ENCODE measurements around the gene FAM13B.

The FAM13B gene

DNA sequence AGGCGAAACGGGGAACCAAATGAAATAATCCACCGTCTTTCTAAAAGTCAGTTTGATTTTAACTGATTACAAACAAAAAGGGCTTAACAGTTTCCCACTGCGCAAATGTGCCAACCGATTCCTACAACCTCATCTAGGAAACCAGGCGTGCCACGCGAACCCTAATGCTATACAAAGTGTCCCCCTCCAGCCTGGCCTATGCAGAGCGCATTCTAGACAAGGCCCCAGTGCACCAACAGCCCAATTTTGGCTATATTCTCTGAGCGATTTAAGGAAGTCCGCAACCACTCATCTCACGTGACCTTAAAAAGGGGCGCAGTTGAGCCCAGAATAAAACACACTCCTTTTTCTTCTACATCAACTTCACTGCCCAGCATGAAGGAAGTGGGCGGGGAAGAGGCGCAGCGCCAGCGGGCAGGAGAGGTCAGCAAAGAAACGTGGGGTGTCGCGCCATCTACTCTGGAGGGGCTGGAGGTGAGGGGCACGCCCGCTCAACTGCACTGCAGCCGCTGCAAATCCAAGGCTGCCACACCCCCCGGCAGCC, 779 bp downstream of the FAM13B start:
- Histone ChIP-seq H3K9ac (ENCODE audit: low read depth, low read length) (peak overlapping the region; percentile 100), H3K4me2 (ENCODE audit: insufficient read depth, low read length) (peak overlapping the region; percentile 97), H3K79me2 (ENCODE audit: insufficient read depth, low read length) (peaks cover 66% of the 10 kb centered on the region), H3K4me3 (ENCODE audit: low read depth in 1 of 2, low read length in 2 of 2) (peak overlapping the region; percentile 91 to 94), H3K27ac (ENCODE audit: low read length) (peak overlapping the region; percentile 98), H3K4me1 (ENCODE audit: insufficient read depth, low read length) (peaks cover 53% of the 10 kb centered on the region), H3K9me3 (ENCODE audit: insufficient read depth, low read length, severe bottlenecking) (no peaks in the 10 kb centered on the region), H2AFZ (ENCODE audit: low read depth, low read length) (peak overlapping the region; percentile 98), H3K27me3 (ENCODE audit: insufficient read depth, low read length, poor library complexity) (no peaks in the 10 kb centered on the region), H4K20me1 (ENCODE audit: insufficient read depth, low read length) (peaks cover 53% of the 10 kb centered on the region), H3K36me3 (ENCODE audit: insufficient read depth, low read length) (peaks cover 4% of the 10 kb centered on the region; the same call in 1 of the 2 replicates)
- TF ChIP-seq, protein P1, sequence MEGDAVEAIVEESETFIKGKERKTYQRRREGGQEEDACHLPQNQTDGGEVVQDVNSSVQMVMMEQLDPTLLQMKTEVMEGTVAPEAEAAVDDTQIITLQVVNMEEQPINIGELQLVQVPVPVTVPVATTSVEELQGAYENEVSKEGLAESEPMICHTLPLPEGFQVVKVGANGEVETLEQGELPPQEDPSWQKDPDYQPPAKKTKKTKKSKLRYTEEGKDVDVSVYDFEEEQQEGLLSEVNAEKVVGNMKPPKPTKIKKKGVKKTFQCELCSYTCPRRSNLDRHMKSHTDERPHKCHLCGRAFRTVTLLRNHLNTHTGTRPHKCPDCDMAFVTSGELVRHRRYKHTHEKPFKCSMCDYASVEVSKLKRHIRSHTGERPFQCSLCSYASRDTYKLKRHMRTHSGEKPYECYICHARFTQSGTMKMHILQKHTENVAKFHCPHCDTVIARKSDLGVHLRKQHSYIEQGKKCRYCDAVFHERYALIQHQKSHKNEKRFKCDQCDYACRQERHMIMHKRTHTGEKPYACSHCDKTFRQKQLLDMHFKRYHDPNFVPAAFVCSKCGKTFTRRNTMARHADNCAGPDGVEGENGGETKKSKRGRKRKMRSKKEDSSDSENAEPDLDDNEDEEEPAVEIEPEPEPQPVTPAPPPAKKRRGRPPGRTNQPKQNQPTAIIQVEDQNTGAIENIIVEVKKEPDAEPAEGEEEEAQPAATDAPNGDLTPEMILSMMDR (IDR thresholded peaks at IDR 0.05; ENCODE audit: borderline replicate concordance, extremely low read depth, low read length, poor library complexity, severe bottlenecking): no peak
- no peak for TF ChIP-seq EZH2 (IDR thresholded peaks at IDR 0.05; ENCODE audit: borderline replicate concordance, low read depth, low read length, severe bottlenecking)
- DNase-seq (no peak), ATAC-seq (ENCODE audit: insufficient read depth, low read depth) (peak; percentile 50)

DNA sequence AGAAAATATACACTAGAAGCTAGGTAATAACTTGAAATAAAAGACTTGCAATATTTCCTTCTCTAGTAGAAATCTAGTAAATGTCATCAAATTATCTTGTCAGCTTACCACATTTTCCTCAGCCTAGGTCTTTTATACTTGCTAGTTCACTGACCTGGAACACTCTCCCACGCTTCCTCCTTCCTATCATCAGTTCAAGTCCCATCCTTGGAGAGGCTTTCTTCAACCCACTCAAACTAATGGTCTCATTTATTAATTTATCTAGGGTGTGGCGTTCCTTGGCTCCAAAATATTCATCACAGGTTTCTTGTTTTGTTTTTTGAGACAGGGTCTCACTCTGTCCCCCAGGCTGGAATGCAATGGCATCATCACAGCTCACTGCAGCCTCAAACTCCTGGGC, 2.9 kb downstream of the FAM13B start:
- DNase-seq: no peak
- Histone ChIP-seq H3K4me2 (ENCODE audit: insufficient read depth, low read length) (peak overlapping the region; percentile 38; the same call in 1 of the 2 replicates), H4K20me1 (ENCODE audit: insufficient read depth, low read length) (peaks cover 70% of the 10 kb centered on the region), H2AFZ (ENCODE audit: low read depth, low read length) (no peak overlapping the region), H3K4me3 (ENCODE audit: low read depth in 1 of 2, low read length in 2 of 2) (peak overlapping the region in 1 of 2 experiments; percentile 17; a peak in 1 of 4 replicates), H3K9ac (ENCODE audit: low read depth, low read length) (no peak overlapping the region), H3K9me3 (ENCODE audit: insufficient read depth, low read length, severe bottlenecking) (no peaks in the 10 kb centered on the region), H3K79me2 (ENCODE audit: insufficient read depth, low read length) (peaks cover 88% of the 10 kb centered on the region), H3K4me1 (ENCODE audit: insufficient read depth, low read length) (peaks cover 46% of the 10 kb centered on the region), H3K27ac (ENCODE audit: low read length) (no peak overlapping the region), H3K27me3 (ENCODE audit: insufficient read depth, low read length, poor library complexity) (no peaks in the 10 kb centered on the region), H3K36me3 (ENCODE audit: insufficient read depth, low read length) (peaks cover 6% of the 10 kb centered on the region; the same call in 1 of the 2 replicates)
- ATAC-seq (ENCODE audit: insufficient read depth, low read depth): no peak
- no peak for TF ChIP-seq EZH2 (IDR thresholded peaks at IDR 0.05; ENCODE audit: borderline replicate concordance, low read depth, low read length, severe bottlenecking)
- TF ChIP-seq, protein P1 (IDR thresholded peaks at IDR 0.05; ENCODE audit: borderline replicate concordance, extremely low read depth, low read length, poor library complexity, severe bottlenecking): no peak

DNA sequence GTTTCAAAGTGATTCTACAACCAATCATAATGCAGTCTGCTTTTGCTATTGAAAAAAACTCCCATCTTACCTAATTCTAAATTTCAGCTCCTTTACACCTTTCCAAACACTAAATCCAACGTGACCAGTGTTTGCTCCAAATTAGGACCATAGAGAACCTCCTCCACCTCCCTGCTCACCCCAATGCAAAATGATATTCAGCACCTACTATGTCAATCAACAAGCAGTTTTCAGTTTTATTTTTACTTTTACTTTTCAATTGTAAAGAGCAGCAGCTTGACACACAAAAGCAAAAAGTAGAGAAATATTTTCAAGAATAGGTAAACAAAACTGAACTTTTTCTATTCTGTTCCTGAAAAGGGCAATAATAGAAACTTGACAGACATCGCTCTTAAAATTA, 3.4 kb downstream of the FAM13B start:
- Histone ChIP-seq H3K4me2 (ENCODE audit: insufficient read depth, low read length) (peak overlapping the region; percentile 38), H3K4me3 (ENCODE audit: low read depth in 1 of 2, low read length in 2 of 2) (no peak overlapping the region; a peak in 1 of 4 replicates), H2AFZ (ENCODE audit: low read depth, low read length) (no peak overlapping the region), H3K27ac (ENCODE audit: low read length) (no peak overlapping the region), H3K9ac (ENCODE audit: low read depth, low read length) (no peak overlapping the region), H3K27me3 (ENCODE audit: insufficient read depth, low read length, poor library complexity) (no peaks in the 10 kb centered on the region), H3K9me3 (ENCODE audit: insufficient read depth, low read length, severe bottlenecking) (no peaks in the 10 kb centered on the region), H3K79me2 (ENCODE audit: insufficient read depth, low read length) (peaks cover 92% of the 10 kb centered on the region), H3K4me1 (ENCODE audit: insufficient read depth, low read length) (peaks cover 46% of the 10 kb centered on the region), H4K20me1 (ENCODE audit: insufficient read depth, low read length) (peaks cover 75% of the 10 kb centered on the region), H3K36me3 (ENCODE audit: insufficient read depth, low read length) (peaks cover 6% of the 10 kb centered on the region; the same call in 1 of the 2 replicates)
- ATAC-seq (ENCODE audit: insufficient read depth, low read depth) (no peak), DNase-seq (no peak)
- TF ChIP-seq, protein P1 (IDR thresholded peaks at IDR 0.05; ENCODE audit: borderline replicate concordance, extremely low read depth, low read length, poor library complexity, severe bottlenecking): no peak
- TF ChIP-seq EZH2 (IDR thresholded peaks at IDR 0.05; ENCODE audit: borderline replicate concordance, low read depth, low read length, severe bottlenecking): no peak

Measured in DND-41 (cell line).